ENCODE measurements around the gene DIABLO.

DNA sequence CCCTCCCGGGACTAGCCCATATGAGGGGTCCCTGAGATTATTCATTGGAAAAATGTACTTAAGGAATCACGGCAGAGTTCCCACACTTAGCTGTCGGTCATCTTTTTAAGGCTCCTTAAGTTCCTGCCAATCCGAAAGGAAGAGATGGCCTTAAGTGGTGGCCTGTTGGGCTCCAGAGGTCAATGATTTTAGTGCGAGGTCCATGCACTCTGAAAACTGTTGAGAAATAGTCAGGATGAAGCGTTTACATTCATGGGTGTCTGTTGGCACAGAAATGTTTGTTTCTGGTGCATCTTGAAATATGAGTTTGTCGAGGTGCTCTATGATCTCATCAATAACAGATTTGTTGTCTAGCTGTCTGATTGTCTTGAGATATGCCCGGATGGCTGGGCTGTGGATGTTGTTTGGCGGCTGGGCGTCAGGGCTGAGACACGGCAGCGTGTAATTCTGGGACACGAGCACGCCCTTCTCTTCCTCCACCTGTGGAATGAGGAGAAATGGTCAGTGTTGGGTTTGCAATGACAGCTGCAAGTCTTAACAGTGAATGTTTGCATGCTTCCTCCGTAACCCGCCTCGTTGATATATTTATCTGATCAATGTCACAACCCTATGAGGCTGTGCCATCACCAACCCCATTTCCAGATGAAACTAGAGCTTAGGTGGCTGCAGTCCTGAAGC lies 53.5 kb downstream of the DIABLO start:
- TF ChIP-seq CTCF (IDR thresholded peaks at IDR 0.05) (no peak), POLR2A (IDR thresholded peaks at IDR 0.05) (no peak)

Data from upper lobe of left lung (tissue), 4 donors.